ENCODE results near the gene DNAH3. TPM values are rescaled to one million over a fixed set of nuclear protein-coding genes. Genes with fewer than 3 reads are reported as not detected.
"Not testable (repeated sequence)": the region's sequence is repeated elsewhere in the genome, so short reads cannot be mapped to it uniquely, and the experiment has no call there.

DNAH3 gene
- total RNA-seq, 4 donors from 2014 or later, result 0.72 to 1.8 (median 1.4) TPM

GRCh38 chr16:20939611-20940010, 211.0 kb downstream of the DNAH3 start:
- intact Hi-C loops (cut with DNase I; ENCODE audit: low total_unique reads), result loop anchor here (5.0 kb wide), 1 partner anchor 532 kb away; the partner anchor contains the start of gene ACSM5
- no peak overlapping the region for H3K4me3 ChIP-seq (ENCODE audit: low read depth, poor library complexity, severe bottlenecking)
- no peak for DNase-seq (ENCODE audit: low spot score in 2 of 2)
- TF ChIP-seq CTCF (IDR thresholded peaks at IDR 0.05) (no peak), POLR2A (IDR thresholded peaks at IDR 0.05) (no peak)

GRCh38 chr16:20938426-20938825, 212.2 kb downstream of the DNAH3 start:
- intact Hi-C loops (cut with DNase I; ENCODE audit: low total_unique reads), result loop anchor here (5.0 kb wide), 1 partner anchor 531 kb away; the partner anchor contains the start of gene ACSM5
- H3K4me3 ChIP-seq (ENCODE audit: low read depth, poor library complexity, severe bottlenecking), result no peak overlapping the region
- 42 to 43% methylated on average over 2 of the region's 2 CpGs for WGBS, 2 donors
- no peak for DNase-seq (ENCODE audit: low spot score in 2 of 2)
- TF ChIP-seq CTCF (IDR thresholded peaks at IDR 0.05), result no peak
- TF ChIP-seq POLR2A (IDR thresholded peaks at IDR 0.05), result no peak

- 87 to 90% methylated on average over 6 of the region's 6 CpGs for WGBS, 2 donors
- H3K4me3 ChIP-seq (ENCODE audit: low read depth, poor library complexity, severe bottlenecking), result no peak overlapping the region
- TF ChIP-seq CTCF (IDR thresholded peaks at IDR 0.05) (no peak), POLR2A (IDR thresholded peaks at IDR 0.05) (no peak)
- intact Hi-C loops (cut with DNase I; ENCODE audit: low total_unique reads), result loop anchor here (5.0 kb wide), 1 partner anchor 530 kb away; the partner anchor contains the start of gene ACSM5
- no peak for DNase-seq (ENCODE audit: low spot score in 2 of 2)
Observed at GRCh38 chr16:20937736-20938135, 212.9 kb downstream of the DNAH3 start.

GRCh38 chr16:20933589-20933988, 217.1 kb downstream of the DNAH3 start:
- no peak overlapping the region for H3K4me3 ChIP-seq (ENCODE audit: low read depth, poor library complexity, severe bottlenecking)
- no peak for DNase-seq (ENCODE audit: low spot score in 2 of 2)
- no peak for TF ChIP-seq POLR2A (IDR thresholded peaks at IDR 0.05)
- TF ChIP-seq CTCF (IDR thresholded peaks at IDR 0.05), result no peak
- intact Hi-C loops (cut with DNase I; ENCODE audit: low total_unique reads), result no loop called here

- H3K4me3 ChIP-seq (ENCODE audit: low read depth, poor library complexity, severe bottlenecking), result no peak overlapping the region
- TF ChIP-seq POLR2A (IDR thresholded peaks at IDR 0.05) (no peak), CTCF (IDR thresholded peaks at IDR 0.05) (no peak)
- WGBS, 2 donors, result 32 to 50% methylated on average over 5 of the region's 5 CpGs
- intact Hi-C loops (cut with DNase I; ENCODE audit: low total_unique reads), result no loop called here
- no peak for DNase-seq (ENCODE audit: low spot score in 2 of 2)
Observed at GRCh38 chr16:20931066-20931600, 219.5 kb downstream of the DNAH3 start.

- DNase-seq (ENCODE audit: low spot score in 2 of 2), result no peak
- TF ChIP-seq POLR2A (IDR thresholded peaks at IDR 0.05) (no peak), CTCF (IDR thresholded peaks at IDR 0.05) (no peak)
- intact Hi-C loops (cut with DNase I; ENCODE audit: low total_unique reads), result no loop called here
- H3K4me3 ChIP-seq (ENCODE audit: low read depth, poor library complexity, severe bottlenecking), result no peak overlapping the region
- WGBS, 2 donors, result 69 to 77% methylated on average over 1 of the region's 1 CpG
Observed at GRCh38 chr16:20930365-20930690, 220.3 kb downstream of the DNAH3 start.

GRCh38 chr16:20929676-20930364, 220.8 kb downstream of the DNAH3 start:
- WGBS, 2 donors, result 73 to 77% methylated on average over 10 of the region's 10 CpGs
- DNase-seq (ENCODE audit: low spot score in 2 of 2); H3K4me3 ChIP-seq (ENCODE audit: low read depth, poor library complexity, severe bottlenecking); intact Hi-C loops (cut with DNase I; ENCODE audit: low total_unique reads): not testable (repeated sequence)
